Esophagus squamous epithelium (tissue), 4 donors: ENCODE results near the gene COQ2.

Experiments
- CTCF ChIP-seq, 6 experiments: fragments of 450-650 bp in 4 of 6; fragments of 200-600 bp in 2 of 6; sonication (generic) in 2 of 6; IDR thresholded peaks; one replicate each; pipeline ENCODE4 v1.5.1; 2016 to 2019; ENCODE audit warnings: antibody characterized with exemption in 6 of 6, mild to moderate bottlenecking in 4 of 6, moderate library complexity in 4 of 6
- POLR2A ChIP-seq, 4 donors: fragments of 450-650 bp; IDR thresholded peaks; one replicate each; pipeline ENCODE4 v1.6.1; 2017; ENCODE audit warnings: antibody characterized with exemption in 4 of 4, mild to moderate bottlenecking in 4 of 4, moderate library complexity in 3 of 4

GRCh38 chr4:83326546-83326945, 41.9 kb upstream of the COQ2 start:
- TF ChIP-seq CTCF (IDR thresholded peaks at IDR 0.05) (no peak), POLR2A (IDR thresholded peaks at IDR 0.05) (no peak)
